SK-N-SH treated with all-trans-retinoic acid at 6 μM for 48 hours (cell line): ENCODE measurements around the gene CYP3A5.
"Not testable (repeated sequence)": the region's sequence is repeated elsewhere in the genome, so short reads cannot be mapped to it uniquely, and the experiment has no call there.

Source experiments
- ATAC-seq: fragments of 200-7000 bp; cut with Tn5 transposase; 3 replicates; pipeline ENCODE4 v1.9.1; 2020; ENCODE audit warnings: mild to moderate bottlenecking, moderate library complexity
- CREB5 ChIP-seq: fragments of 250-450 bp; sonication (Bioruptor Pico); IDR thresholded peaks from 2 replicates; pipeline ENCODE4 v1.5.1; 2020; ENCODE audit warnings: low read depth, mild to moderate bottlenecking, moderate library complexity
- CSDC2 ChIP-seq: fragments of 250-450 bp; sonication (Bioruptor Pico); IDR thresholded peaks from 2 replicates; pipeline ENCODE4 v1.5.0; 2020; ENCODE audit warnings: mild to moderate bottlenecking, moderate library complexity
- GLIS3 ChIP-seq: fragments of 250-450 bp; sonication (Bioruptor Pico); IDR thresholded peaks from 2 replicates; pipeline ENCODE4 v1.5.0; 2020; ENCODE audit warnings: mild to moderate bottlenecking, moderate library complexity
- ISL1 ChIP-seq: fragments of 250-450 bp; sonication (Bioruptor Pico); IDR thresholded peaks from 2 replicates; pipeline ENCODE4 v2.1.2; 2022; ENCODE audit warnings: mild to moderate bottlenecking, moderate library complexity
- OSR1 ChIP-seq: fragments of 250-450 bp; sonication (Bioruptor Pico); IDR thresholded peaks from 2 replicates; pipeline ENCODE4 v1.8.0; 2022; ENCODE audit warnings: moderate library complexity, mild to moderate bottlenecking, inconsistent platforms
- PPARA ChIP-seq: fragments of 250-450 bp; sonication (Bioruptor Pico); IDR thresholded peaks from 2 replicates; pipeline ENCODE4 v1.5.0; 2020; ENCODE audit warnings: mild to moderate bottlenecking, borderline replicate concordance
- RARB ChIP-seq: fragments of 250-450 bp; sonication (Bioruptor Pico); IDR thresholded peaks from 2 replicates; pipeline ENCODE4 v1.8.0; 2021; ENCODE audit warnings: mild to moderate bottlenecking, moderate library complexity
- TCF4 ChIP-seq: fragments of 250-450 bp; sonication (Bioruptor Pico); IDR thresholded peaks from 2 replicates; pipeline ENCODE4 v1.8.0; 2021; ENCODE audit warnings: mild to moderate bottlenecking, moderate library complexity, borderline replicate concordance
- TOX ChIP-seq: fragments of 250-450 bp; sonication (Bioruptor Pico); IDR thresholded peaks from 2 replicates; pipeline ENCODE4 v1.8.0; 2021; ENCODE audit warnings: mild to moderate bottlenecking, moderate library complexity, borderline replicate concordance
- ZC3H10 ChIP-seq: fragments of 250-450 bp; sonication (Bioruptor Pico); IDR thresholded peaks from 2 replicates; pipeline ENCODE4 v1.5.1; 2021; ENCODE audit warnings: mild to moderate bottlenecking, moderate library complexity
- ZFP3 ChIP-seq: fragments of 250-450 bp; sonication (Bioruptor Pico); IDR thresholded peaks from 2 replicates; pipeline ENCODE4 v1.5.0; 2020; ENCODE audit warnings: mild to moderate bottlenecking, moderate library complexity
- ZFP30 ChIP-seq: fragments of 450-650 bp; formaldehyde crosslinking; IDR thresholded peaks from 2 replicates; pipeline ENCODE4 v1.5.0; 2022; ENCODE audit warnings: mild to moderate bottlenecking, moderate library complexity
- ZNF70 ChIP-seq: fragments of 450-650 bp; formaldehyde crosslinking; IDR thresholded peaks from 2 replicates; pipeline ENCODE4 v1.5.0; 2020; ENCODE audit warnings: mild to moderate bottlenecking, moderate library complexity
- ZNF8 ChIP-seq: fragments of 450-650 bp; formaldehyde crosslinking; IDR thresholded peaks from 2 replicates; pipeline ENCODE4 v1.5.0; 2020; ENCODE audit warnings: mild to moderate bottlenecking, moderate library complexity
- TF ChIP-seq, protein P1 (sequence below): fragments of 250-450 bp; sonication (Bioruptor Pico); IDR thresholded peaks from 2 replicates; pipeline ENCODE4 v1.8.0; 2021; ENCODE audit warnings: low read depth, mild to moderate bottlenecking, moderate library complexity, borderline replicate concordance
- TF ChIP-seq, protein P2 (sequence below): fragments of 250-450 bp; sonication (Bioruptor Pico); IDR thresholded peaks from 2 replicates; pipeline ENCODE4 v1.8.0; 2020; ENCODE audit warnings: mild to moderate bottlenecking, moderate library complexity, borderline replicate concordance
- TF ChIP-seq, protein P3 (sequence below): fragments of 250-450 bp; sonication (Bioruptor Pico); IDR thresholded peaks from 2 replicates; pipeline ENCODE4 v1.5.0; 2020; ENCODE audit warnings: mild to moderate bottlenecking, moderate library complexity
- TF ChIP-seq, protein P4 (sequence below): fragments of 250-450 bp; sonication (Bioruptor Pico); IDR thresholded peaks from 2 replicates; pipeline ENCODE4 v1.5.1; 2021; ENCODE audit warnings: mild to moderate bottlenecking, moderate library complexity

CYP3A5 gene

GRCh38 chr7:99679400-99680191, at the start of gene CYP3A5:
CYP3A5 (minus strand) TSS chr7:99679996; CDS start chr7:99679896, 100 bp downstream.
- peak; percentile 70 for ATAC-seq
- TF ChIP-seq, protein P1, sequence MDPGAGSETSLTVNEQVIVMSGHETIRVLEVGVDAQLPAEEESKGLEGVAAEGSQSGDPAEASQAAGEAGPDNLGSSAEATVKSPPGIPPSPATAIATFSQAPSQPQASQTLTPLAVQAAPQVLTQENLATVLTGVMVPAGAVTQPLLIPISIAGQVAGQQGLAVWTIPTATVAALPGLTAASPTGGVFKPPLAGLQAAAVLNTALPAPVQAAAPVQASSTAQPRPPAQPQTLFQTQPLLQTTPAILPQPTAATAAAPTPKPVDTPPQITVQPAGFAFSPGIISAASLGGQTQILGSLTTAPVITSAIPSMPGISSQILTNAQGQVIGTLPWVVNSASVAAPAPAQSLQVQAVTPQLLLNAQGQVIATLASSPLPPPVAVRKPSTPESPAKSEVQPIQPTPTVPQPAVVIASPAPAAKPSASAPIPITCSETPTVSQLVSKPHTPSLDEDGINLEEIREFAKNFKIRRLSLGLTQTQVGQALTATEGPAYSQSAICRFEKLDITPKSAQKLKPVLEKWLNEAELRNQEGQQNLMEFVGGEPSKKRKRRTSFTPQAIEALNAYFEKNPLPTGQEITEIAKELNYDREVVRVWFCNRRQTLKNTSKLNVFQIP (CRISPR knock-in tag) = no peak
- TF ChIP-seq ZNF8 (no peak), RARB (CRISPR knock-in tag) (no peak), TOX (CRISPR knock-in tag) (no peak), ZFP3 (CRISPR knock-in tag) (no peak), ZNF70 (CRISPR knock-in tag) (no peak), ZC3H10 (CRISPR knock-in tag) (no peak), TCF4 (CRISPR knock-in tag) (no peak)
- TF ChIP-seq, protein P2, sequence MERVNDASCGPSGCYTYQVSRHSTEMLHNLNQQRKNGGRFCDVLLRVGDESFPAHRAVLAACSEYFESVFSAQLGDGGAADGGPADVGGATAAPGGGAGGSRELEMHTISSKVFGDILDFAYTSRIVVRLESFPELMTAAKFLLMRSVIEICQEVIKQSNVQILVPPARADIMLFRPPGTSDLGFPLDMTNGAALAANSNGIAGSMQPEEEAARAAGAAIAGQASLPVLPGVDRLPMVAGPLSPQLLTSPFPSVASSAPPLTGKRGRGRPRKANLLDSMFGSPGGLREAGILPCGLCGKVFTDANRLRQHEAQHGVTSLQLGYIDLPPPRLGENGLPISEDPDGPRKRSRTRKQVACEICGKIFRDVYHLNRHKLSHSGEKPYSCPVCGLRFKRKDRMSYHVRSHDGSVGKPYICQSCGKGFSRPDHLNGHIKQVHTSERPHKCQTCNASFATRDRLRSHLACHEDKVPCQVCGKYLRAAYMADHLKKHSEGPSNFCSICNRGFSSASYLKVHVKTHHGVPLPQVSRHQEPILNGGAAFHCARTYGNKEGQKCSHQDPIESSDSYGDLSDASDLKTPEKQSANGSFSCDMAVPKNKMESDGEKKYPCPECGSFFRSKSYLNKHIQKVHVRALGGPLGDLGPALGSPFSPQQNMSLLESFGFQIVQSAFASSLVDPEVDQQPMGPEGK (CRISPR knock-in tag) = no peak
- TF ChIP-seq, protein P3, sequence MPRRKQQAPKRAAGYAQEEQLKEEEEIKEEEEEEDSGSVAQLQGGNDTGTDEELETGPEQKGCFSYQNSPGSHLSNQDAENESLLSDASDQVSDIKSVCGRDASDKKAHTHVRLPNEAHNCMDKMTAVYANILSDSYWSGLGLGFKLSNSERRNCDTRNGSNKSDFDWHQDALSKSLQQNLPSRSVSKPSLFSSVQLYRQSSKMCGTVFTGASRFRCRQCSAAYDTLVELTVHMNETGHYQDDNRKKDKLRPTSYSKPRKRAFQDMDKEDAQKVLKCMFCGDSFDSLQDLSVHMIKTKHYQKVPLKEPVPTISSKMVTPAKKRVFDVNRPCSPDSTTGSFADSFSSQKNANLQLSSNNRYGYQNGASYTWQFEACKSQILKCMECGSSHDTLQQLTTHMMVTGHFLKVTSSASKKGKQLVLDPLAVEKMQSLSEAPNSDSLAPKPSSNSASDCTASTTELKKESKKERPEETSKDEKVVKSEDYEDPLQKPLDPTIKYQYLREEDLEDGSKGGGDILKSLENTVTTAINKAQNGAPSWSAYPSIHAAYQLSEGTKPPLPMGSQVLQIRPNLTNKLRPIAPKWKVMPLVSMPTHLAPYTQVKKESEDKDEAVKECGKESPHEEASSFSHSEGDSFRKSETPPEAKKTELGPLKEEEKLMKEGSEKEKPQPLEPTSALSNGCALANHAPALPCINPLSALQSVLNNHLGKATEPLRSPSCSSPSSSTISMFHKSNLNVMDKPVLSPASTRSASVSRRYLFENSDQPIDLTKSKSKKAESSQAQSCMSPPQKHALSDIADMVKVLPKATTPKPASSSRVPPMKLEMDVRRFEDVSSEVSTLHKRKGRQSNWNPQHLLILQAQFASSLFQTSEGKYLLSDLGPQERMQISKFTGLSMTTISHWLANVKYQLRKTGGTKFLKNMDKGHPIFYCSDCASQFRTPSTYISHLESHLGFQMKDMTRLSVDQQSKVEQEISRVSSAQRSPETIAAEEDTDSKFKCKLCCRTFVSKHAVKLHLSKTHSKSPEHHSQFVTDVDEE (CRISPR knock-in tag) = no peak
- TF ChIP-seq, protein P4, sequence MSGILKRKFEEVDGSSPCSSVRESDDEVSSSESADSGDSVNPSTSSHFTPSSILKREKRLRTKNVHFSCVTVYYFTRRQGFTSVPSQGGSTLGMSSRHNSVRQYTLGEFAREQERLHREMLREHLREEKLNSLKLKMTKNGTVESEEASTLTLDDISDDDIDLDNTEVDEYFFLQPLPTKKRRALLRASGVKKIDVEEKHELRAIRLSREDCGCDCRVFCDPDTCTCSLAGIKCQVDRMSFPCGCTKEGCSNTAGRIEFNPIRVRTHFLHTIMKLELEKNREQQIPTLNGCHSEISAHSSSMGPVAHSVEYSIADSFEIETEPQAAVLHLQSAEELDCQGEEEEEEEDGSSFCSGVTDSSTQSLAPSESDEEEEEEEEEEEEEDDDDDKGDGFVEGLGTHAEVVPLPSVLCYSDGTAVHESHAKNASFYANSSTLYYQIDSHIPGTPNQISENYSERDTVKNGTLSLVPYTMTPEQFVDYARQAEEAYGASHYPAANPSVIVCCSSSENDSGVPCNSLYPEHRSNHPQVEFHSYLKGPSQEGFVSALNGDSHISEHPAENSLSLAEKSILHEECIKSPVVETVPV (CRISPR knock-in tag) = no peak

DNA sequence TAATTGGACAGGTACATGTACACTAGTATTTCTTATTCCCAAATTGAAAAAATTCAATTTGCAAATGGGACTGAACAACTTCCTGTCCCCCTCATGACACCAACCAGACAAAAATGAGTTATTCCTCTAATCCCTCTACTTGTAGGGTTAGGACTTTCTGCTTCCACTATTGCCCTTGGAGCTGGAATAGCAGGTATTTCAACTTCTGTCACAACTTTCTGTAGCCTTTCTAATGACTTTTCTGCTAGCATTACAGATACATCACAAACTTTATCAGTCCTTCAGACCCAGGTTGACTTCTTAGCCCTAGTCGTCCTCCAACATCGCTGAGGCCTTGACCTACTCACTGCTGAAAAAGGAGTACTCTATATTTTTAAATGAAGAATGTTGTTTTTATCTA, 48.8 kb upstream of the CYP3A5 start:
- TF ChIP-seq TOX (CRISPR knock-in tag) = no peak
- TF ChIP-seq CSDC2 = no peak
- no peak for TF ChIP-seq CREB5 (CRISPR knock-in tag)
- TF ChIP-seq ISL1 (CRISPR knock-in tag) = no peak
- TF ChIP-seq, protein P3 (CRISPR knock-in tag) = no peak
- TF ChIP-seq ZNF70 (CRISPR knock-in tag) = no peak
- TF ChIP-seq GLIS3 (CRISPR knock-in tag) = no peak
- TF ChIP-seq PPARA (CRISPR knock-in tag) = no peak
- TF ChIP-seq ZFP30 (CRISPR knock-in tag) = no peak
- no peak for TF ChIP-seq OSR1
- TF ChIP-seq, all 23 proteins: peak for 0
- ATAC-seq = no peak

DNA sequence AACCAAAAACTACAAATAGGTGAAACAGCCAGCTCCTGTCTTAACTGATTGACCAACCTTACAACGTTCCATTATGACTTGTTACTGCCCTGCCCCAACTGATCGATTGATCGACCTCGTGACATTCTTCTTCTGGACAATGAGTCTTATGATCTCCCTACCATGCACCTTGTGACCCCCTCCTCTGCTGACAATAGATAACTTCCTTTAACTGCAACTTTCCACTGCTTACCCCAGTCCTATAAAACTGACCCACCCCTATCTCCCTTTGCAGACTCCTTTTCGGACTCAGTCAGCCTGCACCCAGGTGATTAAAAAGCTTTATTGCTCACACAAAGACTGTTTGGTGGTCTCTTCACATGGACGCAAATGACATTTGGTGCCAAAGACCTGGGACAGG, 43.4 kb upstream of the CYP3A5 start:
- not testable (repeated sequence) for ATAC-seq
